Upper lobe of right lung (tissue), 1 donor: ENCODE results near the gene MYO16. TPM values are rescaled to one million over a fixed set of nuclear protein-coding genes. Genes with fewer than 3 reads are reported as not detected.
A peak's percentile ranks its signal among the peaks of the same experiment; 100 is the strongest.

Source experiments
- ATAC-seq: fragments of 200-7000 bp; cut with Tn5 transposase; one replicate; pipeline ENCODE4 v1.9.1; 2020; ENCODE audit warnings: mild to moderate bottlenecking, moderate library complexity
- DNase-seq: peaks from one replicate; pipeline ENCODE4 v3.0.0-alpha.2; 2020
- H3K27ac ChIP-seq: fragments of 200-600 bp; one replicate; pipeline ENCODE4 v1.8.0; 2022
- H3K27me3 ChIP-seq: fragments of 200-600 bp; one replicate; pipeline ENCODE4 v1.8.0; 2022; ENCODE audit warnings: mild to moderate bottlenecking
- H3K36me3 ChIP-seq: fragments of 200-600 bp; one replicate; pipeline ENCODE4 v1.8.0; 2022
- H3K4me1 ChIP-seq: fragments of 200-600 bp; one replicate; pipeline ENCODE4 v1.8.0; 2022
- H3K4me3 ChIP-seq: fragments of 200-600 bp; one replicate; pipeline ENCODE4 v1.8.0; 2022; ENCODE audit warnings: mild to moderate bottlenecking
- H3K9me3 ChIP-seq: fragments of 200-600 bp; one replicate; pipeline ENCODE4 v1.8.0; 2022
- CTCF ChIP-seq: fragments of 200-600 bp; IDR thresholded peaks from one replicate; pipeline ENCODE4 v1.8.0; 2022; ENCODE audit warnings: antibody characterized with exemption
- intact Hi-C: fragments of 100-400 bp; cut with DNase I; formaldehyde crosslinking; loops from one replicate; pipeline ENCODE4 v1.11.0; 2022
- total RNA-seq: library from RNA; stranded (reverse); fragmentation: NEBNext Ultra II Directional; extraction: Animal tissue kit (Norgen Biotek cat#: 25700); gene quantifications from one replicate; pipeline ENCODE4 v1.2.1, GENCODE V29; 2021
- donor health status: DM: no; HTN: yes; CAD: no; lungs with severe emphysema.

MYO16 gene
- total RNA-seq, 1 donor from 2014 or later, result 0.46 TPM

- H3K9me3 ChIP-seq, result no peaks in the 10 kb centered on the region
- no peak for DNase-seq
- peak; percentile 87 for TF ChIP-seq CTCF
- H3K4me1 ChIP-seq, result no peaks in the 10 kb centered on the region
- H3K36me3 ChIP-seq, result no peaks in the 10 kb centered on the region
- no peaks in the 10 kb centered on the region for H3K27me3 ChIP-seq
- ATAC-seq, result peak; percentile 96
- intact Hi-C loops, result no loop called here
- no peak overlapping the region for H3K27ac ChIP-seq
- H3K4me3 ChIP-seq, result no peak overlapping the region
Measured at GRCh38 chr13:108961542-108962125, 332.2 kb downstream of the MYO16 start.

- Histone ChIP-seq H3K27ac (no peak overlapping the region), H3K36me3 (no peaks in the 10 kb centered on the region), H3K27me3 (no peaks in the 10 kb centered on the region), H3K4me3 (no peak overlapping the region), H3K4me1 (no peaks in the 10 kb centered on the region), H3K9me3 (no peaks in the 10 kb centered on the region)
- no peak for TF ChIP-seq CTCF
- DNase-seq (no peak), ATAC-seq (no peak)
- intact Hi-C loops, result no loop called here
Measured at GRCh38 chr13:108962654-108963053, 333.2 kb downstream of the MYO16 start.

- DNase-seq (no peak), ATAC-seq (no peak)
- TF ChIP-seq CTCF, result no peak
- Histone ChIP-seq H3K4me3 (no peak overlapping the region), H3K4me1 (no peaks in the 10 kb centered on the region), H3K36me3 (no peaks in the 10 kb centered on the region), H3K27ac (no peak overlapping the region), H3K9me3 (no peaks in the 10 kb centered on the region), H3K27me3 (no peaks in the 10 kb centered on the region)
- intact Hi-C loops, result no loop called here
Measured at GRCh38 chr13:108963276-108963810, 333.9 kb downstream of the MYO16 start.

GRCh38 chr13:108963846-108964600 lies 334.6 kb downstream of the MYO16 start:
- intact Hi-C loops, result no loop called here
- no peak for ATAC-seq

GRCh38 chr13:108964606-108965005 lies 335.2 kb downstream of the MYO16 start:
- Histone ChIP-seq H3K27me3 (no peaks in the 10 kb centered on the region), H3K27ac (no peak overlapping the region), H3K36me3 (no peaks in the 10 kb centered on the region), H3K4me1 (no peaks in the 10 kb centered on the region), H3K4me3 (no peak overlapping the region), H3K9me3 (no peaks in the 10 kb centered on the region)
- TF ChIP-seq CTCF, result no peak
- intact Hi-C loops, result no loop called here
- ATAC-seq, result no peak
- no peak for DNase-seq

More at GRCh38 chr13:108963846-108964600, 334.6 kb downstream of the MYO16 start:
- no peaks in the 10 kb centered on the region for H3K4me1 ChIP-seq
- no peak overlapping the region for H3K4me3 ChIP-seq
- H3K36me3 ChIP-seq, result no peaks in the 10 kb centered on the region
- H3K27ac ChIP-seq, result no peak overlapping the region
- no peak for TF ChIP-seq CTCF
- no peaks in the 10 kb centered on the region for H3K9me3 ChIP-seq
- H3K27me3 ChIP-seq, result no peaks in the 10 kb centered on the region
- no peak for DNase-seq
